ENCODE data around the gene BAIAP2L1.

GRCh38 chr7:98329100-98329790, 71.6 kb downstream of the BAIAP2L1 start:
- TF ChIP-seq POLR2A (IDR thresholded peaks at IDR 0.05) (no peak), CTCF (IDR thresholded peaks at IDR 0.05) (no peak)

Data from adrenal gland (tissue), 5 donors.